BLaER1 (cell line): Measurements from ENCODE around the gene HDGFL3.
"Not testable (repeated sequence)": the region's sequence is repeated elsewhere in the genome, so short reads cannot be mapped to it uniquely, and the experiment has no call there.

Experiments
- H3K27ac ChIP-seq: shearing (Covaris generic); formaldehyde crosslinking; 2 replicates; pipeline ENCODE4 v1.8.1; 2022
- H3K27me3 ChIP-seq: shearing (Covaris generic); formaldehyde crosslinking; 2 replicates; pipeline ENCODE4 v1.8.1; 2022
- H3K36me3 ChIP-seq: shearing (Covaris generic); formaldehyde crosslinking; 2 replicates; pipeline ENCODE4 v1.8.1; 2022
- H3K4me1 ChIP-seq: shearing (Covaris generic); formaldehyde crosslinking; 2 replicates; pipeline ENCODE4 v1.8.1; 2022
- H3K4me2 ChIP-seq: shearing (Covaris generic); formaldehyde crosslinking; 2 replicates; pipeline ENCODE4 v1.8.1; 2022
- H3K4me3 ChIP-seq: shearing (Covaris generic); formaldehyde crosslinking; 2 replicates; pipeline ENCODE4 v1.8.1; 2022
- H3K9ac ChIP-seq: shearing (Covaris generic); formaldehyde crosslinking; 2 replicates; pipeline ENCODE4 v1.8.1; 2022
- H3K9me3 ChIP-seq: shearing (Covaris generic); formaldehyde crosslinking; 2 replicates; pipeline ENCODE4 v1.8.1; 2022
- H4K20me1 ChIP-seq: shearing (Covaris generic); formaldehyde crosslinking; 2 replicates; pipeline ENCODE4 v1.8.1; 2022
- Cebpa-rat ChIP-seq: shearing (Covaris generic); IDR thresholded peaks from 2 replicates; pipeline ENCODE4 v1.8.1; 2022

The HDGFL3 gene

GRCh38 chr15:83153288-83153687 is 54.3 kb downstream of the HDGFL3 start:
- Histone ChIP-seq H4K20me1 (no peaks in the 10 kb centered on the region), H3K9me3 (no peaks in the 10 kb centered on the region), H3K4me2 (no peak overlapping the region), H3K9ac (no peak overlapping the region), H3K27me3 (no peaks in the 10 kb centered on the region), H3K4me3 (no peak overlapping the region), H3K36me3 (peaks cover 90% of the 10 kb centered on the region), H3K27ac (no peak overlapping the region), H3K4me1 (no peaks in the 10 kb centered on the region)
- no peak for TF ChIP-seq Cebpa-rat

GRCh38 chr15:83144771-83145170 is 62.9 kb downstream of the HDGFL3 start:
- Histone ChIP-seq H3K27me3 (no peaks in the 10 kb centered on the region), H3K9me3 (no peaks in the 10 kb centered on the region), H3K9ac (no peak overlapping the region), H3K4me1 (no peaks in the 10 kb centered on the region), H3K4me2 (no peak overlapping the region), H4K20me1 (no peaks in the 10 kb centered on the region), H3K4me3 (no peak overlapping the region), H3K27ac (no peak overlapping the region), H3K36me3 (peaks cover 93% of the 10 kb centered on the region)
- no peak for TF ChIP-seq Cebpa-rat

GRCh38 chr15:83142151-83142550 is 65.5 kb downstream of the HDGFL3 start:
- H3K27ac ChIP-seq, H3K4me1 ChIP-seq, H3K4me2 ChIP-seq, H3K4me3 ChIP-seq, H3K9me3 ChIP-seq, H4K20me1 ChIP-seq, H3K9ac ChIP-seq, H3K27me3 ChIP-seq: not testable (repeated sequence)
- H3K36me3 ChIP-seq = peaks cover 85% of the 10 kb centered on the region

- peaks cover 77% of the 10 kb centered on the region for H3K36me3 ChIP-seq
- no peak for TF ChIP-seq Cebpa-rat
- no peaks in the 10 kb centered on the region for H3K9me3 ChIP-seq
- H3K9ac ChIP-seq = no peak overlapping the region
- H3K4me1 ChIP-seq = no peaks in the 10 kb centered on the region
- H3K27me3 ChIP-seq = no peaks in the 10 kb centered on the region
- no peak overlapping the region for H3K27ac ChIP-seq
- no peak overlapping the region for H3K4me2 ChIP-seq
- no peaks in the 10 kb centered on the region for H4K20me1 ChIP-seq
- H3K4me3 ChIP-seq = no peak overlapping the region
Measured at GRCh38 chr15:83132861-83133523, 74.6 kb downstream of the HDGFL3 start.

- no peak for TF ChIP-seq Cebpa-rat
- Histone ChIP-seq H3K4me1 (no peaks in the 10 kb centered on the region), H3K9ac (no peak overlapping the region), H3K9me3 (no peaks in the 10 kb centered on the region), H3K27ac (no peak overlapping the region), H3K36me3 (peaks cover 72% of the 10 kb centered on the region), H4K20me1 (no peaks in the 10 kb centered on the region), H3K4me2 (no peak overlapping the region), H3K4me3 (no peak overlapping the region), H3K27me3 (no peaks in the 10 kb centered on the region)
Measured at GRCh38 chr15:83129791-83130190, 77.8 kb downstream of the HDGFL3 start.

- H3K27ac ChIP-seq = no peak overlapping the region
- H3K4me2 ChIP-seq = no peak overlapping the region
- no peaks in the 10 kb centered on the region for H4K20me1 ChIP-seq
- TF ChIP-seq Cebpa-rat = no peak
- H3K9me3 ChIP-seq = no peaks in the 10 kb centered on the region
- H3K27me3 ChIP-seq = no peaks in the 10 kb centered on the region
- H3K4me3 ChIP-seq = no peak overlapping the region
- no peaks in the 10 kb centered on the region for H3K4me1 ChIP-seq
- peaks cover 66% of the 10 kb centered on the region for H3K36me3 ChIP-seq
- no peak overlapping the region for H3K9ac ChIP-seq
Measured at GRCh38 chr15:83127547-83128150, 80.0 kb downstream of the HDGFL3 start.

GRCh38 chr15:83123529-83123928 is 84.1 kb downstream of the HDGFL3 start:
- no peak for TF ChIP-seq Cebpa-rat
- Histone ChIP-seq H3K27me3 (no peaks in the 10 kb centered on the region), H3K27ac (no peak overlapping the region), H3K4me1 (peaks cover 7% of the 10 kb centered on the region), H3K36me3 (peaks cover 33% of the 10 kb centered on the region), H3K4me3 (no peak overlapping the region), H3K9me3 (no peaks in the 10 kb centered on the region), H3K9ac (no peak overlapping the region), H4K20me1 (no peaks in the 10 kb centered on the region), H3K4me2 (no peak overlapping the region)

- Histone ChIP-seq H3K36me3 (peaks cover 29% of the 10 kb centered on the region), H3K9me3 (no peaks in the 10 kb centered on the region), H3K9ac (no peak overlapping the region), H3K27me3 (no peaks in the 10 kb centered on the region), H3K27ac (no peak overlapping the region), H4K20me1 (no peaks in the 10 kb centered on the region), H3K4me1 (peaks cover 11% of the 10 kb centered on the region), H3K4me2 (no peak overlapping the region), H3K4me3 (no peak overlapping the region)
- no peak for TF ChIP-seq Cebpa-rat
Measured at GRCh38 chr15:83119968-83120581, 87.5 kb downstream of the HDGFL3 start.

GRCh38 chr15:83118968-83119367 is 88.7 kb downstream of the HDGFL3 start:
- Histone ChIP-seq H3K4me2 (0 out of 2 replicates have a peak overlapping the region, but pooled peaks have one; percentile 22), H3K9me3 (no peaks in the 10 kb centered on the region), H3K27me3 (no peaks in the 10 kb centered on the region), H3K4me1 (peaks cover 11% of the 10 kb centered on the region), H3K9ac (no peak overlapping the region), H3K36me3 (peaks cover 32% of the 10 kb centered on the region; the same call in 1 of the 2 replicates), H3K27ac (no peak overlapping the region), H4K20me1 (no peaks in the 10 kb centered on the region), H3K4me3 (no peak overlapping the region)
- TF ChIP-seq Cebpa-rat = no peak

- Histone ChIP-seq H3K4me1 (peaks cover 11% of the 10 kb centered on the region), H3K4me3 (no peak overlapping the region), H3K27me3 (no peaks in the 10 kb centered on the region), H3K27ac (no peak overlapping the region), H3K36me3 (peaks cover 34% of the 10 kb centered on the region; the same call in 1 of the 2 replicates), H3K9me3 (no peaks in the 10 kb centered on the region), H4K20me1 (no peaks in the 10 kb centered on the region), H3K9ac (no peak overlapping the region), H3K4me2 (0 out of 2 replicates have a peak overlapping the region, but pooled peaks have one; percentile 22)
- no peak for TF ChIP-seq Cebpa-rat
Measured at GRCh38 chr15:83118291-83118827, 89.3 kb downstream of the HDGFL3 start.
